Adipose tissue (tissue), 3 donors: Measurements from ENCODE around the gene IMPDH1. TPM values are rescaled to one million over a fixed set of nuclear protein-coding genes. Genes with fewer than 3 reads are reported as not detected.
A peak's percentile ranks its signal among the peaks of the same experiment; 100 is the strongest.

Source experiments
- H3K27ac ChIP-seq: one replicate; pipeline ENCODE4 v1.5.1; 2013; ENCODE audit warnings: low read depth, low read length
- WGBS, 3 donors: extraction: QIAGEN DNeasy Blood & Tissue Kit; methylation state at CpG; one replicate each; pipeline ENCODE4 v1.1.7; 2013; 5-methylcytosine and 5-hydroxymethylcytosine counted together
- polyA plus RNA-seq, 3 donors: library from polyadenylated mRNA; stranded (reverse); fragments of 200-250 nt; gene quantifications; one replicate each; pipeline ENCODE4 v1.2.3, GENCODE V29; 2013
- donor health status: healthy with polysubstance abuse.
- donor health status: Bipolar disorder and iron deficiency.
- donor health status: healthy.

The IMPDH1 gene
- polyA plus RNA-seq, 3 donors = 34.8 to 201 (median 81.2) TPM

GRCh38 chr7:128352636-128353035, 57.1 kb downstream of the IMPDH1 start:
- WGBS, 3 donors = 58 to 75% (median 73%) methylated on average over 8 of the region's 8 CpGs

GRCh38 chr7:128352153-128352537, 57.6 kb downstream of the IMPDH1 start:
- WGBS, 3 donors = 4 to 10% (median 7%) methylated on average over 27 to 34 of the region's 34 CpGs
- no peak overlapping the region for H3K27ac ChIP-seq

More at GRCh38 chr7:128352636-128353035, 57.1 kb downstream of the IMPDH1 start:
- H3K27ac ChIP-seq = no peak overlapping the region

- H3K27ac ChIP-seq = no peak overlapping the region
- 9 to 14% (median 11%) methylated on average over 69 to 97 of the region's 97 CpGs for WGBS, 3 donors
Measured at GRCh38 chr7:128351296-128352152, 58.3 kb downstream of the IMPDH1 start.

- H3K27ac ChIP-seq = no peak overlapping the region
- 57 to 76% (median 67%) methylated on average over 27 to 35 of the region's 35 CpGs for WGBS, 3 donors
Measured at GRCh38 chr7:128350708-128351295, 59.0 kb downstream of the IMPDH1 start.

- no peak overlapping the region for H3K27ac ChIP-seq
- WGBS, 3 donors = 34 to 47% (median 41%) methylated on average over 4 of the region's 4 CpGs
Measured at GRCh38 chr7:128349466-128349825, 60.3 kb downstream of the IMPDH1 start.

GRCh38 chr7:128347647-128348097, 62.1 kb downstream of the IMPDH1 start:
- no peak overlapping the region for H3K27ac ChIP-seq
- WGBS, 3 donors = 1 to 5% (median 3%) methylated on average over 2 of the region's 2 CpGs

- H3K27ac ChIP-seq = no peak overlapping the region
- WGBS, 3 donors = 93 to 96% (median 93%) methylated on average over 5 of the region's 5 CpGs
Measured at GRCh38 chr7:128344431-128344774, 65.4 kb downstream of the IMPDH1 start.

GRCh38 chr7:128343554-128344430, 66.0 kb downstream of the IMPDH1 start, which contains the start of gene RBM28:
RBM28 (minus strand) TSS chr7:128343908; CDS start chr7:128343793, 115 bp downstream.
- peak within 1 kb of the TSS; percentile 46 for H3K27ac ChIP-seq

More at GRCh38 chr7:128343554-128344430, 66.0 kb downstream of the IMPDH1 start, which contains the start of gene RBM28:
- 12 to 14% (median 13%) methylated on average over 49 of the region's 49 CpGs for whole genome bisulfite sequencing, 3 donors

Other genes starting within 250 kb of the IMPDH1 start
- gene LEP, start 168.7 kb downstream of the IMPDH1 start, polyA plus RNA-seq = 100 to 1,000 TPM in 1 of 3 donors, 10 to 100 TPM in 2; 10.3 to 141 (median 37.0) TPM
- 10 to 100 TPM; 11.3 to 33.4 (median 19.2) TPM for gene RBM28, start 66.1 kb downstream of the IMPDH1 start, polyA plus RNA-seq
- 10 to 100 TPM in 1 of 3 donors, 1 to 10 TPM in 2; 4.4 to 57.4 (median 9.9) TPM for gene PRRT4, start 48.3 kb downstream of the IMPDH1 start, polyA plus RNA-seq
- 100 to 1,000 TPM in 1 of 3 donors, 10 to 100 TPM in 1, 1 to 10 TPM in 1; 9.0 to 136 (median 39.7) TPM for gene HILPDA, start 45.9 kb upstream of the IMPDH1 start, polyA plus RNA-seq
- 10 to 100 TPM in 1 of 3 donors, 1 to 10 TPM in 2; 6.9 to 16.1 (median 8.4) TPM for gene METTL2B, start 66.8 kb upstream of the IMPDH1 start, polyA plus RNA-seq